Choroid plexus epithelial cell (primary cell): ENCODE results near the gene SMIM22.

Source experiments
- DNase-seq: peaks from one replicate; pipeline ENCODE4 v3.0.0-alpha.2; 2010; ENCODE audit warnings: low read depth
- H3K4me3 ChIP-seq: 2 replicates; pipeline ENCODE4 v1.5.1; 2011; ENCODE audit warnings: low read depth, mild to moderate bottlenecking, control low read depth, low read length, moderate library complexity
- TF ChIP-seq, protein P1 (sequence below): conservative IDR thresholded peaks from 2 replicates; pipeline ENCODE4 v1.5.1; 2011; ENCODE audit warnings: low read depth, mild to moderate bottlenecking, control low read depth, inconsistent platforms, low read length, moderate library complexity

The SMIM22 gene, protein sequence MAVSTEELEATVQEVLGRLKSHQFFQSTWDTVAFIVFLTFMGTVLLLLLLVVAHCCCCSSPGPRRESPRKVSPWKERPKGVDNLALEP

DNA sequence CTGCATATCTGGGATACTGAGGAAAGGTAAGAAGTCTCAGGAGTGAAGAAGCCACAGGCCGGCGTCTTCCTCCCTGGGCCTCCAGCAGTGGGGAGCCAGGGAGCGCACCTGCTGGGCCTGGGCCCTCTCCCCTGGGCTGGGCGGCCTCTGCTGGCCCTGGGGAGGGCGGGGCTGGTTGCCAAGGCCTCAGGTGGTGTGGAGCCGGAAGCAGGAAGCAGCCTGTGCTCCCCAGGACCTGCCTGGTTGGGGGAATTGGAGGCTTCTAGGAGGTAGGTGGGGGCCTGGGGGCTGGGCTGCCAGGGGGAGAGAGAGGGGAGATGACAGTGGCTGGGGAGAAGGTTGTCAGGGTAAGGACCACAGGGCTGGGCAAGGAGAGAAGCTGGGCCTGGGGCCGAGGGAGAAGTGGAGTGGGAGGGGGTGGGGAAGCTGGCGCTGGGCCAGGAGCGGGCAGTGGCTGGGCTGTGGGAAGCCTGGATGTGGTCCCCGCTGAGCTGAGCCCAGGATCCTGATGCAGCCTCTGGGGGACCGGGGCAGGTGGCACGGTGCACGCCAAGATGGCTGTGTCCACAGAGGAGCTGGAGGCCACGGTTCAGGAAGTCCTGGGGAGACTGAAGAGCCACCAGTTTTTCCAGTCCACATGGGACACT is at the start of gene SMIM22:
SMIM22 (plus strand) TSS at position 189 of the 647 bp plus-strand sequence; CDS start at position 555, 366 bp downstream.
- H3K4me3 ChIP-seq = no peak within 1 kb of the TSS
- TF ChIP-seq, protein P1, sequence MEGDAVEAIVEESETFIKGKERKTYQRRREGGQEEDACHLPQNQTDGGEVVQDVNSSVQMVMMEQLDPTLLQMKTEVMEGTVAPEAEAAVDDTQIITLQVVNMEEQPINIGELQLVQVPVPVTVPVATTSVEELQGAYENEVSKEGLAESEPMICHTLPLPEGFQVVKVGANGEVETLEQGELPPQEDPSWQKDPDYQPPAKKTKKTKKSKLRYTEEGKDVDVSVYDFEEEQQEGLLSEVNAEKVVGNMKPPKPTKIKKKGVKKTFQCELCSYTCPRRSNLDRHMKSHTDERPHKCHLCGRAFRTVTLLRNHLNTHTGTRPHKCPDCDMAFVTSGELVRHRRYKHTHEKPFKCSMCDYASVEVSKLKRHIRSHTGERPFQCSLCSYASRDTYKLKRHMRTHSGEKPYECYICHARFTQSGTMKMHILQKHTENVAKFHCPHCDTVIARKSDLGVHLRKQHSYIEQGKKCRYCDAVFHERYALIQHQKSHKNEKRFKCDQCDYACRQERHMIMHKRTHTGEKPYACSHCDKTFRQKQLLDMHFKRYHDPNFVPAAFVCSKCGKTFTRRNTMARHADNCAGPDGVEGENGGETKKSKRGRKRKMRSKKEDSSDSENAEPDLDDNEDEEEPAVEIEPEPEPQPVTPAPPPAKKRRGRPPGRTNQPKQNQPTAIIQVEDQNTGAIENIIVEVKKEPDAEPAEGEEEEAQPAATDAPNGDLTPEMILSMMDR = no peak
- no peak for DNase-seq

DNA sequence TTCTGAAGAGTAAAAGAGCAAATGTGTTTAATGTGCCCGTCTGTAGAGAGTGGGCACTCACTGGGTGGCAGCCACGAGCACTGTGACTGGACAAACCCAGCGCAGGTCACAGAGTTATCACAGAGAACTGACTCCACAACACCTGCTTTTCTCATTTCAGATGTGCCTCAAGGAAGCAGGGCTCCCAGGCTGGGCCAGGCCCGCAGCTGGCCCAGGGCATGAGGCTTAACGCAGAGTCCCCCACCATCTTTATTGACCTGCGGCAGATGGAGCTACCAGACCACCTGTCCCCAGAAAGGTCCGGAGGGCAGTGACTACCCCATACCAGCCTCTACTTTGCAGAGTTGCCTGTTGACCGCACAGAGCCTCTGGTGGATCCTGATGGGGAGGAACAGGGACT is 49.0 kb upstream of the SMIM22 start:
- DNase-seq = no peak
- no peak overlapping the region for H3K4me3 ChIP-seq
- TF ChIP-seq, protein P1 = no peak

DNA sequence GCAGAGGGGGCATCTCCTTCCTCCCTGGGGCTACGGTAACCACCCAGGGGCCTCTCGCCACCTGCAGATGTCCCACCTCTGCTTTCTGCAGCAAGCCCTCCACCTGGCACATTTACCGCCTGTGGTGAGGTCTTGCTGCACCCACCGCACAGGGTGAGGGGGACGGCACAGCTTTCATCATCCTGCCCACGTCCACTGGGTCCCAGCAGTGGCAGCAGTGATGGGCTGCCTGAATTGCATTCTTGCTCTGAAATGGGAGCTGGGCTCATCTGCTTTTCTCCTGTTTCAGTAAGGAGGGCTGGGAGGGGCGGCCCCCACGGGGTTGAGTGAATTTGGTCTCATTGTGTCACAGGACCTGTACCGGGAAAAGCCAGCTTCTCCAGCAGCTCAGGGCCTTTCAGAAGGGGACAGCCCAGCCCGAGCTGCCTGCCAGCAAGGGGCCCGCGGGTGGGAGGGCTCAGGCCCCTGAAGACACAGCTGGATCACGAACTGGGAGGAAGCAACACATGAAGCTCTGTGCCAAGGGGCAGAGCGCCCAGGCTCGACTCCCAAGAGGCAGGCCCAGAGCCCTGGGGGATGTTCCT is 48.1 kb upstream of the SMIM22 start:
- TF ChIP-seq, protein P1 = no peak
- peak; percentile 19 for DNase-seq
- no peak overlapping the region for H3K4me3 ChIP-seq

DNA sequence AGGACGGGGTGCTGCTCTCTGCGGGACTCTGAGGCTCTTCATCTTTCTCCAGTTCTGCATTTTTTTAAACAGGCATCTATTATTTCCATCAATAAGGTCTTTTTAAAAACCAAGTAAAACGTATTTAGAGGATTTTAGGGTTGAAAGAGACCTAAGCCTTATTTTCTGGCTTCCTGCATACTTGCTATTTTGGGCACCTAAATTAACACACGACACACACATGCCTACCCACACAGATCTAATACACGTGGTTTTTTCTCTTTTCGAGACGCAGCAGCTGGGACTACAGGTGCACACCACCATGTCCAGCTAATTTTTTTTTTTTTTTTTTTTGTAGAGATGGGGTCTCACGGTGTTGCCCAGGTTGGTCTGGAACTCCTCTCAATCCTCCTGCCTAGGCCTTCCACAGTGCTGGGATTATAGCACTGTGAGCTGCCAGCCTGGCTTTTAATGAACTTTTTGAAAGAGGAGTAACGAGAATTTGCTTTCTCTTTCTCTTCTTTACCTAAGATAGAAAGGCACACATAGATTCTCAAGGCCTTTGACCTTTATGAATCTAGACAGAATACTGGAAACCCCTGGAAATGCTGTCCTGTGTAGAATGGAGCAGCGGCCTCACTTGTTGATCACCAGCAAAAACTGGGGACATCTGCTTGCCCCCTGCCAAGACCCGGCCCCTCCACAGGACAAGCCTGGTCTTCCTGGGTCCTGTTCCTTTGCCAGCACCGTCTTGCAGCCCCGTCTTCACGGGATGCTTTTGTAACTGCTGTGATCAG is 47.1 kb upstream of the SMIM22 start:
- TF ChIP-seq, protein P1 = no peak
- H3K4me3 ChIP-seq = no peak overlapping the region
- no peak for DNase-seq

DNA sequence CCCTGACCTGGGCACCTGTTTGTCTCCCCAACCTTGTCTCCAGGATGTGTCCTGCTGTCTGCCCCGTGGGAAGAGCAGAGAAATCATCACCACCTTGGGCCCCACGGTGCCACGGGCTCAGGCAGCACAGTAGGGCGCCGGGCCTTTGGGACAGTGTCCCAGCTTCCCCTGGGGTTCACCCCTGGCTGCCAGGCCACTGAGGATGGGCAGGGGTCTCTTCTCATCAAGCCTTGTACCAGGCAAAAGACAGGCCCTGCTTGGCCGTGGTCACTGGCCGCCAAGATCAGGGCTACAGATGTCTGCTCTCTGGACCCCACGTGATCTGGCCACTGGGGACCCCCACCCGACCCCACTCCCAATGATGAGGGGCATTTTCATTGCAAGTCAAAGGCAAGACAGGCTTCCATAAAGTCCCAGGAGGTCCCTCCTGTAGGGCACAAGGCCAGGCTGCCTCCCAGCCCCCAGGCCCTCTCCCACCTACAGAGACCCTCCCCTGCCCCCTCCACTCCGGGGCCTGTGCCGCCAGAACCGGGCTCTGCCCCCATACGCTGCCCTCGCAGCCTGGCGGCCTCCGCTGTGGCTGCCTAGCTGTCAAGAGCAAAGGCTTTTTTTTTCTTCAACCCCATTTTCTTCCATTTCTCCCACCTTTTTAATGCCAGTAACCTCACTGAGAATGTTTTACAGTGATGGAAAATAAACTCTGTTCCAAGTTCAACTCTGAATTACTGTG is 46.3 kb upstream of the SMIM22 start:
- no peak for DNase-seq
- no peak overlapping the region for H3K4me3 ChIP-seq
- TF ChIP-seq, protein P1 = no peak

DNA sequence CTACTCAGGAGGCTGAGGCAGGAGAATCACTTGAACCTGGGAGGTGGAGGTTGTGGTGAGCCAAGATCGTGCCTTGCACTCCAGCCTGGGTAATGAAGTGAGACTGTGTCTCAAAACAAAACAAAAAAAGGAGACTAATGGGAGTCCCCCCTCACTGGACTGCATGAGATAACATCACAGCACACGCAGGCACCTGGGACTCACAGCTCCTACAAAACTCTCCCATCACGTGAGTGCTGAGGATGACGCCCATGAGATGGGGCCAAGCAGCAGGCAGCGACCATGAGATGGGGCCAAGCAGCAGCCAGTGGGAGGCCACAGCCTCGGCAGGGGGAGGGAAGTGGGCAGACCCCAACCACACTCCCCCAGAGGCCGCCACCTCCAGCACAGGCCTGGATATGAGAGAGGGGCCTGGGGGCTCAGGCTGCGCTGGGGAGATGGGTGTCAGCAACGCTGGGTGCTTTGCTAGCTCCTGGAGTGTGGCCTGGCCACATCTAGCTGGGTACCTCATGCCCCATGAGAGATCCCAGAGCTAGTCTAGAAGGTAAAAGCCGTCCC is 45.4 kb upstream of the SMIM22 start:
- TF ChIP-seq, protein P1 = no peak

More for the DNA sequence above, 45.4 kb upstream of the SMIM22 start:
- no peak for DNase-seq
- H3K4me3 ChIP-seq = no peak overlapping the region
